PC-3 (cell line): ENCODE measurements around the gene PCDH1. TPM values are rescaled to one million over a fixed set of nuclear protein-coding genes. Genes with fewer than 3 reads are reported as not detected.
"Not testable (repeated sequence)": the region's sequence is repeated elsewhere in the genome, so short reads cannot be mapped to it uniquely, and the experiment has no call there.

Experiments
- ATAC-seq: fragments of 200-7000 bp; cut with Tn5 transposase; 2 replicates; pipeline ENCODE4 v1.9.1; 2020; ENCODE audit warnings: mild to moderate bottlenecking, moderate library complexity
- BruUV-seq: library from RNA; stranded (reverse); fragments of 400-500 nt; replicated peaks from 2 replicates; lab custom pipeline; 2021; lab: Mats Ljungman, UMichigan
- CTCF ChIA-PET: fragments of 300-600 bp; sonication (Branson Sonifier 250); formaldehyde crosslinking; loops from one replicate; lab custom pipeline; 2022; ENCODE audit warnings: antibody characterized with exemption; lab: Charles Lee
- POLR2A ChIA-PET: fragments of 300-600 bp; sonication (Branson Sonifier 250); formaldehyde crosslinking; loops from one replicate; lab custom pipeline; 2022; ENCODE audit warnings: antibody characterized with exemption; ENCODE audit not compliant: unreplicated experiment; lab: Charles Lee
- DNase-seq: peaks from one replicate; pipeline ENCODE4 v3.0.0-alpha.2; 2015
- H2AFZ ChIP-seq: fragments of 300-600 bp; sonication (generic); 2 replicates; pipeline ENCODE4 v1.6.0; 2016; ENCODE audit warnings: antibody characterized with exemption, low read length
- H3F3A ChIP-seq: fragments of 300-600 bp; sonication (generic); one replicate; pipeline ENCODE4 v1.6.0; 2017; ENCODE audit warnings: antibody characterized with exemption, low read length, control low read depth, mild to moderate bottlenecking; ENCODE audit not compliant: unreplicated experiment
- H3K27ac ChIP-seq: fragments of 300-600 bp; sonication (generic); 2 replicates; pipeline ENCODE4 v1.5.1; 2016; ENCODE audit warnings: mild to moderate bottlenecking, low read length
- H3K27me3 ChIP-seq: fragments of 300-600 bp; sonication (generic); 2 replicates; pipeline ENCODE4 v1.6.1; 2016; ENCODE audit warnings: low read length, mixed read lengths
- H3K36me3 ChIP-seq: fragments of 300-600 bp; sonication (generic); 2 replicates; pipeline ENCODE4 v1.6.1; 2016; ENCODE audit warnings: low read depth, mixed run types, low read length, mixed read lengths
- H3K4me1 ChIP-seq: fragments of 300-600 bp; sonication (generic); 2 replicates; pipeline ENCODE4 v1.5.1; 2016; ENCODE audit warnings: low read length; ENCODE audit not compliant: insufficient read depth
- H3K4me2 ChIP-seq: fragments of 300-600 bp; sonication (generic); 2 replicates; pipeline ENCODE4 v1.6.0; 2016; ENCODE audit warnings: low read length
- H3K4me3 ChIP-seq: fragments of 300-600 bp; sonication (generic); 2 replicates; pipeline ENCODE4 v1.5.1; 2016; ENCODE audit warnings: mild to moderate bottlenecking, low read length, mixed read lengths
- H3K79me2 ChIP-seq: fragments of 300-600 bp; sonication (generic); 2 replicates; pipeline ENCODE4 v1.6.1; 2017; ENCODE audit warnings: low read length, mixed read lengths
- H3K9ac ChIP-seq: fragments of 300-600 bp; sonication (generic); 2 replicates; pipeline ENCODE4 v1.6.0; 2016; ENCODE audit warnings: mild to moderate bottlenecking, low read length
- H3K9me2 ChIP-seq: fragments of 300-600 bp; sonication (generic); replicated peaks from 2 replicates; pipeline ENCODE4 v1.6.1; 2016; ENCODE audit warnings: mixed run types, low read length, mixed read lengths
- H3K9me3 ChIP-seq: fragments of 300-600 bp; sonication (generic); 2 replicates; pipeline ENCODE4 v1.6.1; 2016; ENCODE audit warnings: low read length, mixed read lengths
- H4K20me1 ChIP-seq: fragments of 300-600 bp; sonication (generic); 2 replicates; pipeline ENCODE4 v1.6.1; 2016; ENCODE audit warnings: low read length, mixed read lengths
- CTCF ChIP-seq: fragments of 300-600 bp; sonication (generic); conservative IDR thresholded peaks from 2 replicates; pipeline ENCODE4 v1.5.1; 2017; ENCODE audit warnings: antibody characterized with exemption, low read depth, mild to moderate bottlenecking, low read length
- EZH2 ChIP-seq: fragments of 300-600 bp; sonication (generic); IDR thresholded peaks from one replicate; pipeline ENCODE4 v1.6.1; 2017; ENCODE audit warnings: antibody characterized with exemption, mild to moderate bottlenecking, low read length; ENCODE audit not compliant: unreplicated experiment
- EZH2phosphoT487 ChIP-seq: fragments of 300-600 bp; sonication (generic); IDR thresholded peaks from 2 replicates; pipeline ENCODE4 v1.6.1; 2018; ENCODE audit warnings: mild to moderate bottlenecking, antibody characterized with exemption, low read length, borderline replicate concordance
- intact Hi-C: fragments of 100-400 bp; cut with micrococcal nuclease; formaldehyde crosslinking; loops from 2 replicates; pipeline ENCODE4 v1.9.0; 2023
- total RNA-seq: library from RNA; depleted of rRNA; stranded (reverse); fragments of >200 nt; gene quantifications from 2 replicates; pipeline ENCODE4 v1.2.3, GENCODE V29; 2014

PCDH1 gene
- total RNA-seq, 1 experiment from 2014 or later = 55.8 TPM

GRCh38 chr5:141823056-141823455 is 55.2 kb downstream of the PCDH1 start:
- CTCF ChIA-PET = no interaction called here

GRCh38 chr5:141822144-141822543 is 56.1 kb downstream of the PCDH1 start:
- no TSS peak for BruUV-seq
- no peaks in the 10 kb centered on the region for H3K36me3 ChIP-seq
- no peaks in the 10 kb centered on the region for H3F3A ChIP-seq
- no peaks in the 10 kb centered on the region for H4K20me1 ChIP-seq
- H3K9me3 ChIP-seq = no peaks in the 10 kb centered on the region
- CTCF ChIA-PET = no interaction called here
- no peak for DNase-seq
- H3K9ac ChIP-seq = no peak overlapping the region
- H3K27me3 ChIP-seq = no peaks in the 10 kb centered on the region
- no peaks in the 10 kb centered on the region for H3K9me2 ChIP-seq
- no peak overlapping the region for H3K4me2 ChIP-seq
- POLR2A ChIA-PET = interaction anchor here (0.7 kb wide), 1 partner anchor 130 kb away, joined by 4 read pairs; no protein-coding TSS in a partner anchor
- no peak overlapping the region for H3K27ac ChIP-seq
- H3K4me1 ChIP-seq = no peaks in the 10 kb centered on the region
- no peak overlapping the region for H3K4me3 ChIP-seq
- H3K79me2 ChIP-seq = no peaks in the 10 kb centered on the region
- intact Hi-C loops = no loop called here
- TF ChIP-seq EZH2phosphoT487 = no peak
- ATAC-seq = 0 out of 2 replicates have a peak, but pooled peaks have one; percentile 13
- no peak overlapping the region for H2AFZ ChIP-seq

More at GRCh38 chr5:141823056-141823455, 55.2 kb downstream of the PCDH1 start:
- Histone ChIP-seq H3F3A (no peaks in the 10 kb centered on the region), H3K79me2 (no peaks in the 10 kb centered on the region), H3K36me3 (no peaks in the 10 kb centered on the region), H3K4me1 (no peaks in the 10 kb centered on the region), H3K4me2 (no peak overlapping the region), H4K20me1 (no peaks in the 10 kb centered on the region), H3K9me2 (no peaks in the 10 kb centered on the region), H3K27me3 (no peaks in the 10 kb centered on the region), H2AFZ (no peak overlapping the region), H3K9me3 (no peaks in the 10 kb centered on the region), H3K4me3 (no peak overlapping the region), H3K9ac (no peak overlapping the region), H3K27ac (no peak overlapping the region)
- DNase-seq = no peak
- no TSS peak for BruUV-seq
- no peak for ATAC-seq
- POLR2A ChIA-PET = no interaction called here
- intact Hi-C loops = no loop called here
- no peak for TF ChIP-seq EZH2phosphoT487
- TF ChIP-seq EZH2 = no peak
- no peak for TF ChIP-seq CTCF

GRCh38 chr5:141821430-141821925 is 56.7 kb downstream of the PCDH1 start:
- CTCF ChIA-PET = no interaction called here
- intact Hi-C loops = no loop called here
- ATAC-seq (0 out of 2 replicates have a peak, but pooled peaks have one; percentile 24), DNase-seq (peak; percentile 57)
- Histone ChIP-seq H3K9me2 (no peaks in the 10 kb centered on the region), H3K4me3 (no peak overlapping the region), H4K20me1 (no peaks in the 10 kb centered on the region), H3K9ac (no peak overlapping the region), H3K4me1 (no peaks in the 10 kb centered on the region), H3K27ac (no peak overlapping the region), H3K9me3 (no peaks in the 10 kb centered on the region), H3F3A (no peaks in the 10 kb centered on the region), H3K79me2 (no peaks in the 10 kb centered on the region), H3K4me2 (no peak overlapping the region), H3K27me3 (no peaks in the 10 kb centered on the region), H3K36me3 (no peaks in the 10 kb centered on the region), H2AFZ (no peak overlapping the region)
- BruUV-seq = no TSS peak
- POLR2A ChIA-PET = interaction anchor here (0.6 kb wide), 1 partner anchor 57 kb away, joined by 13 read pairs; the partner anchor contains the start of gene PCDH1
- TF ChIP-seq EZH2 (no peak), CTCF (no peak), EZH2phosphoT487 (no peak)

- H3K36me3 ChIP-seq, DNase-seq, H2AFZ ChIP-seq, CTCF ChIA-PET, H3K4me3 ChIP-seq, H3K4me2 ChIP-seq, H3K79me2 ChIP-seq, H3K9me2 ChIP-seq, H3F3A ChIP-seq, H3K9me3 ChIP-seq, H4K20me1 ChIP-seq, intact Hi-C loops, H3K27ac ChIP-seq, H3K9ac ChIP-seq, H3K4me1 ChIP-seq, BruUV-seq, ATAC-seq, H3K27me3 ChIP-seq: not testable (repeated sequence)
- POLR2A ChIA-PET = interaction anchor here (0.6 kb wide), 2 partner anchors 58 to 60 kb away, joined by 3 to 13 read pairs; partner anchors contain the start of gene PCDH1
Measured at GRCh38 chr5:141820686-141821085, 57.5 kb downstream of the PCDH1 start.
